SK-N-MC (cell line): ENCODE data around the gene CACNA1H.

ENCODE experiments used
- EZH2 ChIP-seq: fragments of 200-600 bp; sonication (generic); IDR thresholded peaks from one replicate; pipeline ENCODE4 v1.6.1; 2017; ENCODE audit warnings: antibody characterized with exemption
- FOXP2 ChIP-seq: optimal IDR thresholded peaks from 2 replicates; pipeline ENCODE3; 2011; ENCODE audit warnings: mild to moderate bottlenecking, moderate library complexity; ENCODE audit not compliant: insufficient read depth; ENCODE audit errors: extremely low read length, control extremely low read depth
- POLR2AphosphoS5 ChIP-seq: IDR thresholded peaks from 2 replicates; pipeline ENCODE4 v1.6.1; 2012; ENCODE audit warnings: mild to moderate bottlenecking, low read depth, low read length, borderline replicate concordance

- no peak for TF ChIP-seq POLR2AphosphoS5
- peak; percentile 18 for TF ChIP-seq EZH2
- no peak for TF ChIP-seq FOXP2
Measured at GRCh38 chr16:1120577-1120941, 32.3 kb upstream of the CACNA1H start.
